CD4-positive, alpha-beta T cell treated with Interleukin-12 subunit alpha and Interleukin-12 subunit beta, for 1 hour (primary cell): ENCODE measurements around the gene ARL5C.

Source experiments
- DNase-seq: peaks from one replicate; pipeline ENCODE4 v3.0.0-alpha.2; 2020

ARL5C gene

DNA sequence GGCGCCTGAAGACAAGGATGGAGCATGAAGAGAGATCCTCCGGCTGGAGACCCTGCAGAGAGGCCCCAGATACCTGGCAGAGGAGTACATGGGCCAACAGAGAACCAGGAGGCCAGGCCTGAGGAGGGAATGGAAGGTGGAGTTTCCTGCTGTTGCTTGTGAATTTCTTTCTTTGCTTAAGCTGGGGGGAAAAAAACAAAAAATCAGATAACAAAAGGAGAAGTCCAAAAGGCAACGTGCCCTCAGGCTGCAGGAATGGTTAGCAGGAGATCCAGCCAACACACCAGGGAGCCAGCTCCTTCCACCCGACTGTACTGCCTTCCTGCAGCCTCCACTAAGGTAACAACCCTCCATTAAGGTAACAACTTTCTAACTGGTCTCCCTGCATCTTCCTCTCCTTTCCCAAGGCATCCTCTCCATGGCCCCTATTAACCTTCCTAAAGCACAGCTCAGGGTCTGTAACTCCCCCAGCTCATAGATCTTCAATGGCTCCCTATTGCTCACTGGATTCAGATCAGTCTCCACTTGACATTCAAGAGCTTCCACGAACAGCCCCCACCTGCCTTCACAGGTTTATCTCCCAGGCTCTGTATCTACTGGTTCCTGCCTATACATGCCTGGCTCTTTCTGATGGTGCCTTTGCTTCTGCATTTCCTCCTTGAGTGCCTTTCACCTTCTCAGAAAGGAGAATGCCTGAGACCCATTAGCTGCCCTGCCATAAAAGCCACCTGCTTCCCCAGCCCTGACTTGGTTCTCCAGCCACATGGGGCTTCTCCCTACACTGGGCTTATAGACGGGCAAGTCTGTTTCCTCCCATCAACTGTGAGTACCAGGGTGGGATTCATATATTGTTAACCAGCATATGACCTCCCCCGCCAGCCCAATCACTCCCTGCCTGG lies 725 bp upstream of the ARL5C start:
- no peak for DNase-seq

DNA sequence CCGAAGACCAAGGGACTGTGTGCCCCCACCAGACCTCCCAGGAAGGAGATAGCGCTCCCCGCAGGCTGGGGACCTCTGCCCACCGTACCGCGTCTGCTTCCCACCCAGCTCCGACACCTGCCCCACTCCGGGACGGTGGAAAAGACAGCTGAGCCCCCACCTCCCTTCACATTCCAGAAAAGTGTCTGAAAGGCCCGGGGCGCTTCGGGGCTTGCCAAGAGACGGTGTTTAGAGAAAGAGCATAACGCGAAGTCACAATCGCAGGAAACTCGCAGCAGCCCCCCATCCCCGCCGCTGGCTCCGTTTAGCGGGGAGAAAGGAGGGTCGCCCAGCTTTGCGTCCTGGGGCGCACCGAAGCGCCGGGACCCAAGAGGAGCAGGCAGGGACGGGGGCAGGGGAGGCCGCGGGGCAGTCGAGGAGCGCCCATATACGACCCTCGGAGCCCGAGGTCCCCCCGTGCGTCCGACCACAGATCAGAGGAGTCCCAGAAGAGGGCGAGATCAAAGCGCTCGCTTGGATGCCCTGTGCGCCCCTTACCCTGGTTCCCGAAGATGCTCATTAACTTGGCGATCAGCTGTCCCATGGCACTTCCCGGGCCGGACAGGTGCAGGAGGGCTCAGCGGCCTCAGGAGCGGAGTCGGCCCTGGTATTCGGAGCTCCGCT lies 652 bp downstream of the ARL5C start:
- no peak for DNase-seq

DNA sequence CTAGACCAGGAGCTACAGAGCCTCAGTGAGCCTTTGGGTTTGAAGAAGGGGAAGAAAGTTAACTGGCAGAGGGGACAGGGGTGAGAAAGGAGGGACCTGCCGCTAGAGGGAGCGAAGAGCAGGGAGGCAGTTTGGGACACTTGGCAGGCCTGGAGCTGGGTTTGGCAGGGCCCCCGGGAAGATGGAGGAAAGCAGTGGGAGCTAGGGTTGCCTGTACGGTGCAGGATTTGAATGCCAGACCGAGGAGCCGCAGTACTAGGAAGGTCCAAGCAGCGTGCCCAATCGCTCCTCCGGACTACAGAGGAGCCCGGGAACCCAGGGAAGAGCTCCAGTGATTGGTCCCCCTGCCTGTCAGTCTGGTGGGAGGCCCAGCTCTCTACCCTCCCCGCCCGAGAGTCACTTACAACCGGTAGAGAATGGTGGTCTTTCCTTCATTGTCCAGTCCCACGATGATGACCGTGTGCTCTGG lies 1.3 kb downstream of the ARL5C start:
- peak; percentile 80 for DNase-seq

DNA sequence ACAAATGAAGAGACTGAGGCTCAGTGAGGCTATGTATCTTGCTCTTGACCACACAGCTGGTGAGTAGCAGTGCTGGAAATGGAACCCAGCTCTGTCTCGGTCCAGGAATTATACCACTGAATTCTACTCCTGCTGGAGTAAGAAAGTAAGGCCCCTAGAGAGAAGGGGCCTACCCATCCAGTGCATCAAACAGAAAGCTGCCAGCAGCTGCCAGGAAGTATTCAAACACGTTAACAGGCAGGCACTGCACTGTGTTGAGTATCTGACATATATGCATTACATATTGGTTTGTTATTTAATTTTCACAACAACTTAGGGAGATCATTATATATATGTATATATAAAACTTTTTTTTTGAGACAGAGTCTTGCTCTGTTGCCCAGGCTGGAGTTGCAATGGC lies 4.0 kb downstream of the ARL5C start:
- no peak for DNase-seq

DNA sequence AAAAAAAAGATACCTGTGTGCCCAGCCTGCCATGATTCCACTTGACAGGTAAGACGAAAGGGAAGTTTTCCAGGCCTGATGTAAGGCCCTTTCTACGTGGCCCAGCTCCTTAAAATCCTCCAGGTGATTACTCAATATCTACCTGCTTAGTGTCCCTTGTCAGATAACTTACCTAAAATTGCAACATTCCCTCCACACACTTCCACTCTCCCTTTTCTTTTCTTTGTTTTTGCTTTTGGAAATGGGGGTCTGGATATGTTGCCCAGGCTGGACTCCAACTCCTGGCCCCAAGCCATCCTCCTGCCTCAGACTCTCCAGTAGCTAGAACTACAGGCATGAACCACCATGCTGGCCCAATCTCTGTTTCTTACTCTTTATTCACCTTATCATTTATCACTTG lies 7.3 kb downstream of the ARL5C start:
- no peak for DNase-seq

DNA sequence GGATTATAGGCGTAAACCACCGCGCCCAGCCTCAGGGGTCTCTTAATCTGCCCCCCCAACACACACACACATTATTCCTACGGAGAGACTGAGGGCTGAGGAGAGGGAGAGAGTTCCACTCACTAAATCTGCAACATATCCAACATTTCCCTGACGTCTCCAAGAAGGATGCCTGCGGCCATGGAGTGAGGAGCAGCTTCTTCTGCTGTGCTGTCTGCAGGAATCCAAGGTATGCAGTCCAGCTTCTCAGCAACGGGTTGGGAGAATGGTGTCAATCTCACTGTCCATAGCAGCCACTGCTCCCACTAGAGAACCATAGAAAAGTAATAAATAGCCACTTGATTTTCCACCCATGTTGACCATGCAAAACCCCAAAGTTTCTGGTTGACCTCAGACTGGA lies 9.5 kb downstream of the ARL5C start:
- no peak for DNase-seq

DNA sequence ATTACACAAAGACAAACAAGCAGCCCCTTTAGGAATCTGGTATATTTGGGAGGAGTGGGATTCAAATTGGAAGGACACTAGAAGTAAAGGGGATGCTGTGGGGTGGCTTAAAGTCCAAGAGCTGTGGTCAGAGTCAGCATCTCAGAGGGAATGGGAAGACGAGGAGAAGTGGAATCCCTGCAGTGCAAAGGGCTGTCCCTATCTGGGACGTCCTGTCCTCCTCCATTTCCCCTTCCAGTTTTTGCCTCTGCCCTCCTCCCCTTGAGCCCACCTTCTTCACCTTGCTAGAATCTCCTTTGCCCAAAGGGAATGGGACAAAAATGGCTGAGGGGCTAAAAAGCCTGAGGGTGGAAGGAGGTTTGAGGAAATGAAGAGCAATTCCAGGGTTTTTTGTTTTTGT lies 10.3 kb downstream of the ARL5C start:
- no peak for DNase-seq

DNA sequence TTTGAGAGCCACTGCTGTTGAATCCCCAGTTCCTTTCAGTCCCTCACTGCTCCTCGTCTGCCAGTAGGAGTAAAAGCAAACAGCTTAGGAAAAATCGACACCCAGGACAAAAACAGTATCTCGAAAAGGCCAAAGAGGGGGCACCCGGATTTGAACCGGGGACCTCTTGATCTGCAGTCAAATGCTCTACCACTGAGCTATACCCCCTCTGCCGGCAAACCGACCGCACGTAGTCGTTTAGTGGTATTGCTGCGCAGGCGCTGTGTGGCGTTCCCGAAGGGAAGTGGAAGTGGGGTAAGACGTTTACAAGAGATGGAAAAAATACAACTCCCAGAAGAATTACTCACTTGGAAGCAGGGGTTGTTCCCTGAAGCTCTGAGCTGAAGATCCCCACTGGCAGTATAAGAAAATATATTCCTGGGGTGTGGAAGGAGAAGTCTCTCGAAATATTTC lies 12.3 kb downstream of the ARL5C start:
- peak; percentile 92 for DNase-seq

DNA sequence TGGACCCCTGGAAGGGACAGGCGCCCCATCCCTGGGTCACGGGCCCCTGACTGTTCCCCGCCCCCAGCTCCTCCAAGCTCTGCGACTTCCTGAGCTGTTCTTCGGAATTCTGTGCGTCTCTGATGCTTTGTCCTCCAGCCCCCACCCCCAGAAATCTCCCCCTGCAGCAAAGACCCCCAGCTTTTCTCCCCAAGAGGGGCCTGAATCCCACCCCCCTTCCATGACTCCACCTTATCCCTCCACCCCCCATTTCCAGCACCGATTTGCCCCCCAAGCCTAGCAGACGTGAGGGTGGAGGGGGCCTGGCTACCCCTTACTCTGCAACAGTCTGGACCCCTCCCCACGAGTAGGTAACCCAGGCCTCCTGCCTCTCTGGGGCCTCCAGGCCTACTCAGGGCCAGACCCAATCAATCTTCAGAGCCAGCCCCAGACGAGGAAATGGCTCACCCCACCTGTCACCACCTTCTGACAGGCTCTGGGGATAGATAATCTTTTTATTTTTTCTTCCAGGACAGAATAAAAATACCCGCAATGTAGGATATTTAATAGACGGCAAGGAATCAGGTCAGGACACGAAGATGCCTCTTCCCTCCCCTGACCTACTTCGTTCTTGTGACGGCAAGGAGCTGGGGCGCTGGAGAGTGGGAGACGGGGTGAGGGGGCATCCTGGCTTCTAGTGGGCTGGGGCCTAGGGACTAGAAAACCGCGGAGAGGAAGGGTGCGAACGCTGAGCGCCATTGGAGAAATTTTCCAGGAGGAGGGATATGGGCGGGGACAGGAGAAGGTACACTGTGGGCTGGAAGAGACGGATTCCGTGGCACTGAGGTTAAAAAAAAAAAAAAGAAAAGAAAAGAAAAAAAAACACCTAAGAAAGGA lies 13.8 kb downstream of the ARL5C start:
- DNase-seq, result peak; percentile 41

DNA sequence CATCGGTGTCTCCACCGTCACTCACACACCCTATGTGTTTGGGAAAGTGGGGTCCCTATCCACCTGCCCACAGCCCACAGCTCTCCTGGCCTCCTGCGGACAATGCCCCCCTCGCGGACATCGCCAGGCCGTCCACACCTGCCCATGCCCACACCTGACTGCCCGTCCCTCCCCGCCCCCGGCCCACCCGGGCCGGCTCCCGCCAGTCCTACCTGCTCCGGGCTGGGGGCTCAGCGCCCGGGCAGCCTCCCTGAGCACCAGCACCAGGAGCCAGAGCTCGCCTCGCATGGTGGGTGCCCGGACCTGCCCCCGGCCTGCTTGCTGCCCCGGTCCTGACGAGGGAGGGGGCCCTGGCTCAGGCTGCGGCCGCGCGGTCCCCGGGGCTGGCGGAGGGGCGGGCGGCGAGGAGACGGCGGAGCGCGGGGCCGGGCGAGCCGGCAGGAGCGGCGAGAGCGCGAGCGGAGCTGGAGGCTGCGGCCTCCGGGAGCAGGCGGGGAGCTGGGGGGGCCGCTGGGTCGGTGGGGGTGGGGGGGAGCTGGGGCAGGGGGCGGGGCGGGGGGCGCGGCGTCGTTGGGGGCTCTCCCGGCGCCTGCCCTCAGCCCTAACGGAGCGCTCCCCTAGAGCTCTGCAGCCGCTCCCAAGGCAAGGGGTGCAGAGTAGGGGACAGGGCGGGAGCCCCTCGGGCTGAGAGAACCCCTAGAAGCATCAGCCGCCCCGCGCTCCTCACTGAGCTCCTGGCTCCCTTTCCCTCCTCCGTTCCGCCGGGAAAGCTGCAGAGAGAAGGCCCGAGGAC lies 14.6 kb downstream of the ARL5C start, which contains the start of gene PLXDC1:
Gene PLXDC1 (minus strand): TSS at position 488 of the 793 bp plus-strand sequence. CDS start 200 bp downstream, at position 288.
- no peak for DNase-seq

DNA sequence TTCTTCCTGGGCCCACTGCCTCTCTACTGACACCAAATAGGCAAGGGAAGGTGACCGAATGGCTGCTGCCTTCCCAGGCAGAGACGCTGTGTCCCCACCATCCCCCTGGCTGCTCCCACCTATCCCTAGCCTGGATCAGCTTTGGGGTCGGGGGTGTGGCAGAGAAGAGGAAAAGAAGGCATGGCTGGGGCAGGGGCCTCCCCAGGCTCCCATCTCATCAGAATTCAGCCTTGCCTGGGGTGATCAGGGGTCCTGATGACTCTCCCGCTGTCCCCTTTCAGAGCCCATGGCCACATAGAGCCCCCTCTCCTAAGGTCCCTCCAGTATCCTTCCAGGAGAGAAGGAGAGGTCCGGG lies 15.2 kb downstream of the ARL5C start:
- DNase-seq, result no peak

DNA sequence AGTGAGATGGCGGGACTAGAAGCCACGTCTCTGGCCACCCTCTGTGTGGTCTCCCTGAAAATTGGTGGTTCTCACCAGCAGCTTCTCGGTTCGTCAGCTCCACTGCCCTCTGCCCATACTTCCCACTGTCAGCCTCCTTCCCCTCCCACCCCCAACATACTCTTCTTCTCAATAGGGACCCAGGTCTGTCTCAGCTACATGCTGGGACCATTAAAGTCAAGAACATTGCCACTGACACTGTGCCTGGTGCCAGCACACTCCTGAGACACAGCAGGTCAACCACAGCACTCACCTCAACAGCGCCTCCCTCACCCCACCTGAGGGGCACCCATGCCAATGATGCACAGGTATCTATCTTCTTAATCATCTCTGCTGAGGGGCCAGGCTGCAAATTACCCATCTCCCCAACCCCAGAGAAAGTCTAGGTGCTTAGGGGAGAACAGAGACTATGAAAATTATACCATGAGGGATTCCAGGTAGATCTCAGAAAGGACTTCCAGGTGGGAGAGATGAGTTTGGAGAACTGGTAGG lies 15.8 kb downstream of the ARL5C start:
- no peak for DNase-seq

DNA sequence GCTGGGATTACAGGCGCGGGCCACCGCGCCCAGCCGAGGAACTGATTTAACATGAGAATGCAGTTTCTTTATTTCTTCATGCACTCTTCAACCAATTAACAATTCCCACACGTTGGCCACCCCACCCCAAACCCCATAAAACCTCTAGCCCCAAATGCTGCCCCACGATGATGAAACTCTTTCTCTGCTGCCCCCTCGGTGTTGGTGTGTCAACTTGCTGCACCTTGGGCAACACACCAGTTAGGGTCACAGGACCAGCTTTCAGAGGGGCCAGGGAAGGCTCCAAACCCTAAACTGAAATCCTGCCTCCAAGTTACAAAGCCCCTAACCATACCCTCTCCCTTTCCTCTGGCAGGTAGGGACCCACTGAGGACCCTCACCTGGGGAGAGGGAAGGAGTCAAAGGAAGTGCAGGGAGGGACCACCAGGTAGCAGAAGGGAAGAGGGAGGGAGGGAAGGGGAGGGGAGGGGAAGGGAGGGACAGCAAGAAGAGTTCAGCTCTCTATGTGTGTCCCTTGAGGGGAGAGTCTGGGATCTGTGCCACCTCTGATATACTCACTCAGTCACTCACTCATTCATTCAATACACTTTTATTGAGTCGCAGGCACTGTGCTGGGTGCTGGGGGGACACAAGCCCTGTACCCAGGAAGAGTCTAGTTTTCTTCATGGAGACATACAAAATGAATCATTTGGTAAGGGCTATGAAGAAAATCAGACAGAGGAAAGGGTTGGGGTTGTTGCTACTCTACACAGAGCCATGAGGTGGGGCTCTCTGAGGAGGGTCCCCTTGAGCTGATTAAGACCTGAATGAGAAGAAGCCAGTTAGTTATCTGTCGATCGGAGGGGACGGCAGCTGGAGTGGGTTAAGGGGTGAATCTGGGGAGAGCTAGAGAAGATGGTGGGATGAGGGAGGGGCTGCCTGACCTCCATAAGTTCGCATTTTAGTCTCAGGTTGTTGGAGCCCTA lies 18.5 kb downstream of the ARL5C start:
- no peak for DNase-seq

DNA sequence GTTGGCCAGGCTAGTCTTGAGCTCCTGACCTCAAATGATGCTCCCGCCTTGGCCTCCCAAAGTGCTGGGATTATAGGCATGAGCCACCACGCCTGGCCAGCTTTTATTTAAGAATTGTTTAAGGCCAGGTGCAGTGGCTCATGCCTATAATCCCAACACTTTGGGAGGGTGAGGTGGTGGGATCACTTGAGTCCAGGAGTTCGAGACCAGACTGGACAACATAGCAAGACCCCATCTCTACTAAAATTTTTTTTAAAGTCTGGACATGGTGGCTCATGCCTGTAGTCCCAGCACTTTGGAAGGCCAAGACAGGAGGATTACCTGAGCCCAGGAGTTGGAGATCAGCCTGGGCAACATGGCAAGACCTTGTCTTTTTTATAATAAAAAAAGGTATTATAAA lies 19.7 kb downstream of the ARL5C start:
- DNase-seq, result no peak

DNA sequence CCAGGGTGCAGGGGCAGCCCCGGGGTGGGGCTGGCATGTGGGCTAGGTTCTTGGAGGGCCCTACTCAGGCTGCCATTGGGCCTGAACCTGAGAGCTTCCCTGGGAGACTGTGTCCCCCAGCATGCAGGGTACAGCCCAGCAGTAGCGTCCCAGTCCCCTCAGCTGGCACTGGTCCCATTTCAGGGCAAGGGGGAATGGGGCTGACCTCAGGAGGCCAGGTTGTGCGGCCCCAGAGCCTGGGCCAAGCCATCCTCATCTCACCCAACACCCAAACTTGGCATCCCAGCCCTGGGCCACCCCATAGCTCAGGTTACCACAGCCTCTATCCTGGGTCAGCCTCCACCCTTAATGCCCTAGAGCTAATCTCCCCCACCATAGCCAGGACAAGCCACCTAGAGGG lies 20.8 kb downstream of the ARL5C start:
- no peak for DNase-seq

DNA sequence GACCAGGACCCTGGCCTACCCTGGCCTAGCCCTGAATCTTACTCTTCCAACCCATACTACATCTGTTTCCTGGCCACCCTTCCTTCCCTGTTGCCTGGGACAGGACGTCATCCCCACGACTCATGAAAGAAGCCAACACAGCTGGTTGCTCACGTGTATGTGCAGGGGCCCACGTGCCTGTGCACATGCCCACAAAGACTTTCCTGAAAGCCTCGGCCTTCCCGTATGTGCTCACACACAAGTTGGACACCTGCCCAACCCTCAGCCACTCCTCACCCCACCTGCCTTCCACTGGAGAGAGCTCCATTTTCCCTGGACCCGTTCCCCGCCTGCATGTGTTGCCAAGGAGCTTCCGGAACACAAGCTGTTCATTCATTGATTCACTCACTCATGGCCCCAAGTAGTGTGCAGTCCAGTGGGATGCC lies 21.5 kb downstream of the ARL5C start:
- DNase-seq, result no peak

DNA sequence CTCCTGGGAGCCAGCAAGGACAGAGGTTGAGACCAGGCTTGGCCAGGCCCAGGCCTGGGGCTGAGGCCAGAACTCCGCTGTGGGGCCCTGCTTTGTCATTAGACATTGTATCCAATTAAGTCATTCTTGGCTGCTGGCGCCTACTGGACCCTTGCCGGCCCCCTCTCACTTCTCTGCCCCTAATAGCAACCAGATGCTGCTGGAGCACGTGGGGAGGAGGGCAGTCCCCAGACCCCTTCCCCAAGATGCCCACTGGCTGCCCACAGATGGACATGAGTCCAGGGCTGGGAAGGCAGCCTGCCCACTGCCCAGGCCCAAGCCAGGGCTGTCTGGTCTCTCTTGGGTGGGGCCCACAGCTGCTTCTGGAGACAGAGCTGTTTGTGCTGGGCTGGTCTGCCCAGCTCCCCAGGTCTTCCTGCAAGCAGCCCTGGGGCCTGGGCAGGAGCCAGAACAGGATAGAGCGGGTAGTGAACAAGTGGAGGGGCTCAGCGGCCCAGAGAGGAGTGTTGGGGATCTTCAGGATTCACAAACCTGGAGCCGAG lies 22.3 kb downstream of the ARL5C start:
- DNase-seq, result no peak

DNA sequence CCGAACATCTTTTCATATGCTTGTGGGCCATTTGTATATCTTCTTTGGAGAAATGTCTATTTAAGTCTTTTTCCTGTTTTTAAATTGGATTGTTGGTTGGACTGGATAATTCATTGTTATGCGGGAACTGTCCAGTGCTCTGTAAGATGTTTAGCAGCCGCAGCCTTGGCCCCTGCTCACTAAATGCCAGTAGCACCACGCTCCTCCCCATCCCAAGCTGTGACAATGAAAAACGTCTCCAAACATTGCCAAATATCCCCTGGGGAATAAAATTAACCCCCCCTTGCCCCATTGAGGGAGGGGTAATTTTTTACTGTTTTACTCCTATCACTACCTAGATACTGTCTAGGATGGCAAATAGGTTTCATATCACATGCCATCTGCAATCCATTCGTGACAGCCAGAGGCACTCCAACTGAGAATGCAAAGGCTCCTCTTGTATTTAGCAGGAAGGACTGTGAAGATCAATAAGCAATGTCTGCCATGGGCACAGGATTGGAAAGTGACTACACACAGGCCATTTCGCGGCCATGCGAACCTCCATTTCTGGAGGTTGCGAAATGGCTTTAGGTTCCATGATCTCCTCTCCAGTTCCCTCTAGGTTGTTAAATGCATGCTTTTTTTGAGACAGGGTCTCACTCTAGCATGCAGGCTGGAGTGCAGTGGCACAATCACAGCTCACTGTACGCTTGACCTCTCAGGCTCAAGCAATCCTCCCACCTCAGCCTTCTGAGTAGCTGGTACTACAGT lies 23.9 kb downstream of the ARL5C start:
- DNase-seq, result no peak

DNA sequence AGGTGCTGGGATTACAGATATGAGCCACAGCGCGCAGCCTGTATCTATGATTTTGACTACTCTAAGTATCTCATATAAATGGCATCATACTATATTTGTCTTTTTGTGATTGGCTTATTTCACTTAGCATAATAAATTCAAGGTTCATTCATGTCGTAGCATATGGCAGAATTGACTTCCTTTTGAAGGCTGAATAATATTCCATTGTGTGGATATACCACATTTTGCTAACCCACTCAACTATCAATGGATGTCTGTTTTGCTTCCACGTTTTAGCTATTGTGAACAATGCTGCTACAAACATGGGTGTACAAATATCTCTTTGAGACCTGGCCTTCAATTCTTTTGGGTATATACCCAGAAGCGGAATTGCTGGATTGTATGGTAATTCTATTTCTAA lies 24.7 kb downstream of the ARL5C start:
- no peak for DNase-seq

DNA sequence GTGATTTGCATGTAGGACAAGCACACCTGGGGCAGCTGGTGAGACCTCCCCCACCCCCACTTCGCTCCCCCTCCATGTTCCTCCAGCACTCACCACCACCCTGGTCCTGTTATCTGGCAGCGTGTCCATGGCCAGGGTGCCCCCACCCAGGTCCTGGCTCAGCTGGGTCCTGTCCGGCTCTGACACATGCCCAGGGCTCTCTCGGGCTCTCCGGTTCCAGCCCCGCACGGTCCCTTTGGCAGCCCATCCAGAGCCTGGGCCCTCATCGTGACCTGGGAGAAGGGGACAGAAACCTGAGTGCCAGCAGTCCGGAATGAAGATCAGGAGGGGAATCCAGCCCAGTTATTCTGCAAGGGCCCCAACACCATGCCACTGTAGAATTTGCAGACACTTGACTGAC lies 26.4 kb downstream of the ARL5C start:
- DNase-seq, result no peak
